Fibroblast of villous mesenchyme (primary cell): Measurements from ENCODE around the gene MYH14. TPM values are rescaled to one million over a fixed set of nuclear protein-coding genes. Genes with fewer than 3 reads are reported as not detected.

Experiments
- DNase-seq: peaks from one replicate; pipeline ENCODE4 v3.0.0-alpha.2; 2010; ENCODE audit warnings: low read depth
- H3K4me3 ChIP-seq: 2 replicates; pipeline ENCODE4 v1.5.1; 2011; ENCODE audit warnings: low read depth, mild to moderate bottlenecking, low read length
- CTCF ChIP-seq: IDR thresholded peaks from 2 replicates; pipeline ENCODE4 v1.5.1; 2012; ENCODE audit warnings: low read depth, mild to moderate bottlenecking, low read length; ENCODE audit not compliant: insufficient read depth
- total RNA-seq: library from RNA; depleted of rRNA; stranded (reverse); fragments of >200 nt; gene quantifications from 2 replicates; pipeline ENCODE4 v1.2.3, GENCODE V29; 2012

MYH14 gene
- total RNA-seq, 1 donor: not detected

- DNase-seq: no peak
- no peak overlapping the region for H3K4me3 ChIP-seq
Observed at GRCh38 chr19:50191216-50191615, 12.2 kb upstream of the MYH14 start.

GRCh38 chr19:50192463-50193211 is 10.8 kb upstream of the MYH14 start:
- no peak for TF ChIP-seq CTCF
- DNase-seq: no peak
- no peak overlapping the region for H3K4me3 ChIP-seq

More at GRCh38 chr19:50191216-50191615, 12.2 kb upstream of the MYH14 start:
- no peak for TF ChIP-seq CTCF

- DNase-seq: no peak
- H3K4me3 ChIP-seq: no peak overlapping the region
- no peak for TF ChIP-seq CTCF
Observed at GRCh38 chr19:50195224-50195623, 8.2 kb upstream of the MYH14 start.

GRCh38 chr19:50196322-50196932 is 7.0 kb upstream of the MYH14 start:
- DNase-seq: no peak
- no peak for TF ChIP-seq CTCF
- H3K4me3 ChIP-seq: no peak overlapping the region

- H3K4me3 ChIP-seq: no peak overlapping the region
- no peak for TF ChIP-seq CTCF
- DNase-seq: no peak
Observed at GRCh38 chr19:50197348-50197747, 6.1 kb upstream of the MYH14 start.

- TF ChIP-seq CTCF: no peak
- DNase-seq: no peak
- H3K4me3 ChIP-seq: no peak overlapping the region
Observed at GRCh38 chr19:50198431-50199258, 4.8 kb upstream of the MYH14 start.
